Fibroblast of mammary gland (primary cell): ENCODE results near the gene ARL14.
A peak's percentile ranks its signal among the peaks of the same experiment; 100 is the strongest.

Experiments used
- DNase-seq: peaks from one replicate; pipeline ENCODE4 v3.0.0-alpha.2; 2010; ENCODE audit warnings: low read depth
- H3K4me3 ChIP-seq: 2 replicates; pipeline ENCODE4 v1.5.1; 2011; ENCODE audit warnings: low read depth, mild to moderate bottlenecking, low read length, moderate library complexity; ENCODE audit not compliant: control insufficient read depth
- CTCF ChIP-seq: conservative IDR thresholded peaks from 2 replicates; pipeline ENCODE4 v1.5.1; 2011; ENCODE audit warnings: low read depth, low read length, inconsistent platforms; ENCODE audit not compliant: control insufficient read depth, insufficient read depth

The ARL14 gene

GRCh38 chr3:160676547-160677303 lies at the start of gene ARL14:
Gene ARL14 (plus strand): TSS chr3:160677160. CDS start chr3:160677347, 187 bp downstream.
- no peak within 1 kb of the TSS for H3K4me3 ChIP-seq
- peak; percentile 65 for DNase-seq
- no peak for TF ChIP-seq CTCF

GRCh38 chr3:160629491-160629890 lies 47.5 kb upstream of the ARL14 start:
- TF ChIP-seq CTCF: no peak
- DNase-seq: no peak
- no peak overlapping the region for H3K4me3 ChIP-seq

GRCh38 chr3:160633361-160634083 lies 43.4 kb upstream of the ARL14 start:
- DNase-seq: no peak
- no peak for TF ChIP-seq CTCF

DNA sequence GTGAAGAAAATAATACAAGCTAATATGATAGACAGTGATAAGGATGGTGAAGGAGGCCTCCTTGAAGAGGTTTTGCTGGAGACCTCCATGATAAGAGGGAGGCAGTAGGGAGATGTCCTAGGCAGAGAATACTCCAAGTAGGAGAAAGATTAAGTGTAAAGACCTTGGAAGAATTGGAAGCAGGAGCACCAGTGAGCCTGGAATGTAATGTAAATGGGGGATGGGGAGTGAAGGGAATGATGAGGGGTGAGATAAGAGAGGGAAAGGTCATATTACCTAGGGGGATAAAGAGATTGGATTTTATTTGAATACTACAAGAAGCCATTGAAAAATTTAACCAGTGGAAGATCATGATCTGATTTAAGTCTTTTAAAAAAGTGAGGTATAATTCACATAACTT lies 41.7 kb upstream of the ARL14 start:
- DNase-seq: no peak
- TF ChIP-seq CTCF: no peak
- H3K4me3 ChIP-seq: no peak overlapping the region

More at GRCh38 chr3:160633361-160634083, 43.4 kb upstream of the ARL14 start:
- H3K4me3 ChIP-seq: no peak overlapping the region

DNA sequence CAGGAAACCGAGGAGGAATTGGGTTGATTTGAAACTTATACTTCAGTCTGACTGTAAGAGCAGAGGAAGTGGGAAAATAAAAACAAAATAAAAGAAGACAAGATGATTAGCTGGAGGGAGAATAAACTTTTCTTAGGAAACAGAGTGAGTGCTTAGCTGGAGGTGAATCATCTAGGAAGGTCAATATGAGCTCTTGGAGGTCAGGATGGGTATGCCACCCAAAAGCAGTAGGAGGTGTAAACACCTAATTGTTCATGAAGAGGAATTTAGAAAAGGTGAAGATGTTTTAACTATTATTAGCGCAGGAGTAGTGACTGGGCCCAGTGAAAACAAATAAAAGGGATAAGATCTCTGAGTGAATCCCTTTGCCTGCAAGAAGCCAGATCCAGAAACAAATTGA lies 39.9 kb upstream of the ARL14 start:
- no peak overlapping the region for H3K4me3 ChIP-seq
- no peak for DNase-seq
- TF ChIP-seq CTCF: no peak

DNA sequence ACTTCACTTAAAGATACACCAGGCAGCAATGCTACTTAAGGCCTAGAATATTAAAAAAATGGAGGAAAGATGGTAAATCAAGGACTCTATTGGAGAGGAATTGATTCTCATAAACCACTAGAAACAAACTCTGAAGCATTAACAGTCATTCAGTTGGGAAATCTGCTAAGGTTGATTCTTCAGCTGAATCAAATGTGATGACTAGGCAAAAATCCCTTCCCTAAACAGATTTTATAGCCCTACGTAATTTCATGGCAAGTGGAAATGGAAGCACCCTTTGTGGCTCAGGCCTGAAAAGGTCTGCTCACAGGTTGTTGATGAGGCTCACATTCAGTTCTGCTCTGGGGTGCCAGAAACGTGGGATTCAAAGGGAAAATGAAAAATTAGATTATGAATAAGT lies 38.8 kb upstream of the ARL14 start:
- no peak for TF ChIP-seq CTCF
- H3K4me3 ChIP-seq: no peak overlapping the region
- DNase-seq: no peak
